PC-9 (cell line): ENCODE measurements around the gene FUT1. TPM values are rescaled to one million over a fixed set of nuclear protein-coding genes. Genes with fewer than 3 reads are reported as not detected.

Experiments used
- BruUV-seq: library from RNA; stranded (reverse); fragments of 400-500 nt; replicated peaks from 2 replicates; lab custom pipeline; 2021; lab: Mats Ljungman, UMichigan
- CTCF ChIA-PET: fragments of 300-600 bp; sonication (Branson Sonifier 250); formaldehyde crosslinking; loops from one replicate; lab custom pipeline; 2022; ENCODE audit warnings: antibody characterized with exemption; lab: Charles Lee
- POLR2A ChIA-PET: fragments of 300-600 bp; sonication (Branson Sonifier 250); formaldehyde crosslinking; loops from one replicate; lab custom pipeline; 2022; ENCODE audit warnings: antibody characterized with exemption; ENCODE audit not compliant: unreplicated experiment; lab: Charles Lee
- DNase-seq, 2 experiments: peaks; one replicate each; pipeline versions ENCODE4 v3.0.0 to v3.0.0-alpha.2; 2015 to 2022; ENCODE audit warnings: mixed read lengths in 1 of 2
- H2AFZ ChIP-seq: fragments of 200-600 bp; sonication (generic); 2 replicates; pipeline ENCODE4 v1.8.1; 2017; ENCODE audit warnings: antibody characterized with exemption
- H3F3A ChIP-seq: fragments of 200-600 bp; sonication (generic); 2 replicates; pipeline ENCODE4 v1.8.1; 2017; ENCODE audit warnings: antibody characterized with exemption, mild to moderate bottlenecking, low read depth; ENCODE audit not compliant: insufficient read depth
- H3K27ac ChIP-seq: fragments of 200-600 bp; sonication (generic); 2 replicates; pipeline ENCODE4 v1.6.1; 2016; ENCODE audit warnings: mixed run types
- H3K27me3 ChIP-seq: fragments of 200-600 bp; sonication (generic); 2 replicates; pipeline ENCODE4 v1.6.1; 2016; ENCODE audit warnings: low read depth, mixed run types; ENCODE audit not compliant: insufficient read depth
- H3K36me3 ChIP-seq: fragments of 200-600 bp; sonication (generic); 2 replicates; pipeline ENCODE4 v1.6.1; 2016; ENCODE audit warnings: low read depth, mixed run types
- H3K4me1 ChIP-seq: fragments of 200-600 bp; sonication (generic); replicated peaks from 2 replicates; pipeline ENCODE4 v1.6.1; 2016; ENCODE audit warnings: mixed run types; ENCODE audit not compliant: insufficient read depth
- H3K4me2 ChIP-seq: fragments of 200-600 bp; sonication (generic); 2 replicates; pipeline ENCODE4 v1.6.1; 2017; ENCODE audit warnings: mixed run types
- H3K4me3 ChIP-seq: fragments of 200-600 bp; sonication (generic); 2 replicates; pipeline ENCODE4 v1.6.1; 2016; ENCODE audit warnings: mixed run types
- H3K79me2 ChIP-seq: fragments of 200-600 bp; sonication (generic); 2 replicates; pipeline ENCODE4 v1.6.1; 2017; ENCODE audit warnings: low read depth, mixed run types
- H3K9me2 ChIP-seq: fragments of 200-600 bp; sonication (generic); 2 replicates; pipeline ENCODE4 v1.8.1; 2017; ENCODE audit warnings: mild to moderate bottlenecking; ENCODE audit not compliant: insufficient read depth
- H3K9me3 ChIP-seq: fragments of 200-600 bp; sonication (generic); 2 replicates; pipeline ENCODE4 v1.8.1; 2016; ENCODE audit warnings: low read depth; ENCODE audit not compliant: insufficient read depth
- H4K20me1 ChIP-seq: fragments of 200-600 bp; sonication (generic); 2 replicates; pipeline ENCODE4 v1.8.1; 2017; ENCODE audit not compliant: insufficient read depth
- CTCF ChIP-seq: fragments of 200-600 bp; sonication (generic); conservative IDR thresholded peaks from 2 replicates; pipeline ENCODE4 v1.6.1; 2017; ENCODE audit warnings: mixed run types, antibody characterized with exemption, mild to moderate bottlenecking, moderate library complexity
- EZH2 ChIP-seq: fragments of 200-600 bp; sonication (generic); IDR thresholded peaks from 2 replicates; pipeline ENCODE4 v1.8.0; 2017; ENCODE audit warnings: antibody characterized with exemption, low read depth
- intact Hi-C: fragments of 100-400 bp; cut with micrococcal nuclease; formaldehyde crosslinking; loops from one replicate; pipeline ENCODE4 v1.10.0; 2022; ENCODE audit not compliant: unreplicated experiment
- total RNA-seq: library from RNA; stranded (reverse); gene quantifications from 2 replicates; pipeline ENCODE4 v1.2.3, GENCODE V29; 2021

FUT1 gene
- total RNA-seq, 1 experiment from 2014 or later = 7.9 TPM

GRCh38 chr19:48750771-48751504 lies 1.5 kb downstream of the FUT1 start:
- Histone ChIP-seq H3K9me2 (no peaks in the 10 kb centered on the region), H3K27me3 (no peaks in the 10 kb centered on the region), H3K36me3 (0 out of 2 replicates have a peak, but pooled peaks cover 10% of the 10 kb centered on the region), H3K4me3 (peak overlapping the region; percentile 78; the same call in 1 of the 2 replicates), H3K4me1 (peaks cover 37% of the 10 kb centered on the region), H3K4me2 (peak overlapping the region; percentile 89), H3K79me2 (peaks cover 31% of the 10 kb centered on the region), H3K27ac (no peak overlapping the region), H2AFZ (no peak overlapping the region), H3K9me3 (no peaks in the 10 kb centered on the region), H3F3A (peaks cover 13% of the 10 kb centered on the region), H4K20me1 (no peaks in the 10 kb centered on the region; the same call in 1 of the 2 replicates)
- POLR2A ChIA-PET = no interaction called here
- no peak for DNase-seq
- CTCF ChIA-PET = no interaction called here
- no TSS peak for BruUV-seq
- intact Hi-C loops = loop anchor here (5.0 kb wide), 1 partner anchor 104 kb away; the partner anchor contains the start of gene CA11
- TF ChIP-seq CTCF = no peak

GRCh38 chr19:48750351-48750750 lies 2.1 kb downstream of the FUT1 start:
- H3K4me3 ChIP-seq = no peak overlapping the region
- H3K4me1 ChIP-seq = peaks cover 31% of the 10 kb centered on the region
- ChIA-PET CTCF (no interaction called here), POLR2A (no interaction called here)
- no peaks in the 10 kb centered on the region for H3K9me2 ChIP-seq
- H3F3A ChIP-seq = peaks cover 19% of the 10 kb centered on the region
- H3K36me3 ChIP-seq = 0 out of 2 replicates have a peak, but pooled peaks cover 10% of the 10 kb centered on the region
- no peak overlapping the region for H3K27ac ChIP-seq
- no peak for TF ChIP-seq EZH2
- no peak for TF ChIP-seq CTCF
- BruUV-seq = no TSS peak
- peaks cover 31% of the 10 kb centered on the region for H3K79me2 ChIP-seq
- no peaks in the 10 kb centered on the region for H3K9me3 ChIP-seq
- no peak overlapping the region for H3K4me2 ChIP-seq
- no peak overlapping the region for H2AFZ ChIP-seq
- H3K27me3 ChIP-seq = no peaks in the 10 kb centered on the region
- intact Hi-C loops = loop anchor here (5.0 kb wide), 1 partner anchor 103 kb away; the partner anchor contains the start of gene CA11
- H4K20me1 ChIP-seq = no peaks in the 10 kb centered on the region; the same call in 1 of the 2 replicates
- DNase-seq = no peak

- Histone ChIP-seq H3K79me2 (peaks cover 31% of the 10 kb centered on the region), H3K27me3 (no peaks in the 10 kb centered on the region), H3K4me2 (no peak overlapping the region), H3K36me3 (0 out of 2 replicates have a peak, but pooled peaks cover 10% of the 10 kb centered on the region), H4K20me1 (no peaks in the 10 kb centered on the region; the same call in 1 of the 2 replicates), H3K4me1 (peaks cover 24% of the 10 kb centered on the region), H3K4me3 (no peak overlapping the region), H3K9me2 (no peaks in the 10 kb centered on the region), H2AFZ (no peak overlapping the region), H3K9me3 (no peaks in the 10 kb centered on the region), H3K27ac (no peak overlapping the region), H3F3A (peaks cover 22% of the 10 kb centered on the region)
- CTCF ChIA-PET = no interaction called here
- POLR2A ChIA-PET = no interaction called here
- intact Hi-C loops = loop anchor here (5.0 kb wide), 1 partner anchor 102 kb away; the partner anchor contains the start of gene CA11
- no TSS peak for BruUV-seq
- DNase-seq = no peak
- TF ChIP-seq CTCF (no peak), EZH2 (no peak)
These were observed 2.8 kb downstream of the FUT1 start for GRCh38 chr19:48749571-48750198.
